GM12891 (cell line): ENCODE results near the gene ALDH7A1.

Experiments
- POLR2A ChIP-seq: IDR thresholded peaks from 2 replicates; pipeline ENCODE4 v1.6.1; 2011; ENCODE audit warnings: low read depth, low read length, control low read depth
- POLR2AphosphoS5 ChIP-seq: IDR thresholded peaks from 2 replicates; pipeline ENCODE4 v1.6.1; 2011; ENCODE audit warnings: low read depth, low read length, control low read depth
- TAF1 ChIP-seq: IDR thresholded peaks from 2 replicates; pipeline ENCODE4 v1.6.1; 2011; ENCODE audit warnings: low read depth, low read length, control low read depth

- TF ChIP-seq POLR2A: no peak
- TF ChIP-seq POLR2AphosphoS5: no peak
- TF ChIP-seq TAF1: no peak
Measured at GRCh38 chr5:126543009-126543408, 52.0 kb downstream of the ALDH7A1 start.
